Hair follicle dermal papilla cell (primary cell): ENCODE measurements around the gene MAPK4. TPM values are rescaled to one million over a fixed set of nuclear protein-coding genes. Genes with fewer than 3 reads are reported as not detected.

Experiments used
- total RNA-seq: library from RNA; depleted of rRNA; stranded (reverse); fragments of >200 nt; gene quantifications from 2 replicates; pipeline ENCODE4 v1.2.3, GENCODE V29; 2012

Gene MAPK4
- not detected in 2 replicates for total RNA-seq

DNA sequence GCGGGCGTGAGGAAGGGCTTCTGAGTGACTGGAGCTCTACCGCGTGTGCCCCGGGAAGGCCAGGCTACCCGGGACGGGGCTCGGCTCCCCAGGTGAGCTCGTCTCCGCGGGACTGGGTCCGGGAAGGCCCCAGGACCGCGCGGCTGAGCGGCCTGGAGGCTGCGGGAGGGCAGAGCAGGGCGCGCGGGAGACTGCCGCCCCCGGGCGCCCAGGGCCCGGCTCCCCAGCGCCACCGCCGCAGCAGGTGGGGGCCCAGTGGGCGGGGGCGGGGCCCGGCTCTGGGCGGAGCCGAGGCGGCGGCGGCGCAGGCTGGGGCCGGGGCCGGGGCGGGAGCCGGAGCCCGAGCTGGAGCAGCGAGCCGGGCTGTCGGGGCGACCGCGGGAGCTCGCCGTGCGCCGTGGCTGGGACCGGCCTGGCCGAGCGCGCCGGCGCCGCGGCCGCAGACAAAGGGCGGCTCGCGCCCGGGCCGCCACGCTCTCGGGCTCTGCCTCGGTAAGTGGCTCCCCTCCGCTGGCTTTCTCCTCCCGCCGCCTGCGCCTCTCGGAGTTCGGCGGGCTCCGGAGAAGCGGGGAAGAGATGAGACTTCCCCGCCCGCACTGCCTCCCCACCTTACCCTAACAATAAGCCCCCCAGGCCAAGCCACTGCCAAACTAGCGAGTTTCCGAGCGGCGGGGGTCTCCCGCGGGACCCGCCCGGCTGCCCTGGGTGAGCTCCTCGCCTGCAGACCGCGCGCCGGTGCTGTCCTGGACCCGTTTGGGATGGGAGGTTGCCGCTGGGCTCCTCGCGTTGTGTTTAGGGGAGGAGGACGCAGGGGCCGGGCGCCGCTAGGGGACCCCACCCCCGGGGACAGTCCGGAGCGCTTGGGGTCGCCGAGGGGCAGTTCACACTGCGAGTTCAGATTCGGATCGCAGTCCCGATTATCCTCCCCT, at the start of gene MAPK4:
Gene MAPK4 (plus strand): TSS at position 336 of the 929 bp plus-strand sequence. CDS start 103,872 bp downstream, outside the sequence.

Other genes starting within 250 kb of the MAPK4 start
- 0.81 and 1.7 TPM in 2 replicates for gene SKA1, start 185.0 kb upstream of the MAPK4 start, total RNA-seq